HG03442 (cell line): ENCODE measurements around the gene KRT73.
"Not testable (repeated sequence)": the region's sequence is repeated elsewhere in the genome, so short reads cannot be mapped to it uniquely, and the experiment has no call there.

Experiments used
- ATAC-seq: cut with Tn5 transposase; IDR thresholded peaks from one replicate; pipeline ENCODE4 v1.9.1; 2021; ENCODE audit warnings: mild to moderate bottlenecking, moderate library complexity; ENCODE audit not compliant: unreplicated experiment

The KRT73 gene

DNA sequence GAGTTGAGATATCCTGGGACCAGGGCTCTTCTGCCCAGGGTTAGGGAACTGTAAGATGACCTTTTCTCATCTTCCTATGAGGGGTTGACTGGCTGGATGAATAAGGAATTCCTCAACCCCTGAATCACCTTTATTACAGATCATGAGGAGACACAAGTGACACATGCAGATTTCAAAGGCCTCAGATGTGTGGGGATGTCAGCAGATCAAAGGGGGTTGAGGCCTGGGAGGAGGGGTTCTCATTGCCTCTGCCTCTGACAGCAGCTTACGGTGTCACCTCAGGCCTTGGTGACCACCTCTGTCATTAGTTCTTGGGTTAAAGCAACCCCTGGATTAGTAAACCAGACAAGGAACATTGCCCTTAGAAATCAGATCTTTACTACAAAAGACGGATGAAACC lies 15.0 kb downstream of the KRT73 start:
- no peak for ATAC-seq

DNA sequence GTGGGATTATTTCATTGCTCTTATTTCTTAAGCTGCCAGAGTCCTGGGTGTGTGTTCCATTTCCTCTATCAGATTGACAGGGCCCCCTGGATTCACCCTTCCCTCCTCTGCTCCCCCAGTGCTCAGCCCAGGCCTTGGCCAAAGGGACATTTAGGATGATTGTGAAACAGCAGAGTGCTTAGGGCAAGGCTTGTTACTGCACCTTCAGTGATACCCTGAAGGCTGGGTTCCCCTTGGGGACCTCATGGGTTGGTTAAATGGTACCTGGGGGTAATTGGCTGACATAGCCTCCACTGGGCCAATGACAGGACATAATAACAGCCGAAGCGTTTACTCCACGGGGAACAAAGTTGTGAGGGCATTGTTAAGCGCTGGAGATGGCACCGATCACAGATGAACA lies 15.8 kb downstream of the KRT73 start:
- no peak for ATAC-seq

DNA sequence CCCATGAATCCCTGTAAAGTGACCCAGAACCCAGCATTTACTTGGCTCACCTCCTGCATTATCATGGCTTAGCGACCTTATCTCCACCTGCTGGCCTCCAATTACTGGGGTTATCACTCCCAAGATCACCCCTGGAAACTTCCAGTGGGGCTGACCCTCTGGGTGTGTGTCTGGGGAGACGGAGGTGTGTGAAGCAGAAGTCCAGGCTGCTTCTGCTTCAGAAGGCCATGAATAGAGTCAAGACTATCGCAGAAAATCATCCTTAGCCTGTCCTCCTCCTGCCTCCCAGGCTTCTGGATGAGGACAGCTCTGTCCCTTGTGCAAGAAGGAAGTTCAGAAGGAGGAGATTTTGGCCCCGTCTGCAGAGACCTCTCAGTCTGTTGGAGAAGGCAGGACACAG lies 16.7 kb downstream of the KRT73 start:
- ATAC-seq, result no peak

DNA sequence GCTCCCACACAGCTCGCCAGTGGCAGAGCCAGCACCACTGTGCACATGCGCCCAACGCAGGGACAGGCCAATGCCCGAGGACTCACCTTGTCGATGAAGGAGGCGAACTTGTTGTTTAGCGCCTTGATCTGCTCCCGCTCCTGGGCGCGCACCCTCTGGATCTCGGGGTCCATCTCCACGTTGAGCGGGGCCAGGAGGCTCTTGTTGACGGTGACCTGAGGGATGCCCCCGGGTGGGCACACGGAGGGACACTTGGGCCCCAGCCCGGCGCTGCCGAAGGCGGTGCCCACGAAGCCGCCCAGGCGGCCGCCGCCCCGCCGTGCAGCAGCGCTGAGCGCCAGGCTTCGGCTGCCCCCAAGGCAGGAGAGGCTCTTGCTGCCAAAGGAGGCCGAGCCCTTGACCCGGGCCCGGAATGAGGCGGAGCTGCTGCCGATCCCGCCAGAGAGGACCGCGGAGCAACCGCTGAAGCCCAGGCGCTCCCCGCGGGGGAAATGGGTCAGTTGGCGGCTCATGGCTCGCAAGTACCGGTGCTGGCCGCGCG lies 17.3 kb downstream of the KRT73 start, which contains the start of gene KRT72:
Gene KRT72 (minus strand): TSS at position 523 of the 541 bp plus-strand sequence. CDS start 11 bp downstream, at position 512.
- no peak for ATAC-seq

DNA sequence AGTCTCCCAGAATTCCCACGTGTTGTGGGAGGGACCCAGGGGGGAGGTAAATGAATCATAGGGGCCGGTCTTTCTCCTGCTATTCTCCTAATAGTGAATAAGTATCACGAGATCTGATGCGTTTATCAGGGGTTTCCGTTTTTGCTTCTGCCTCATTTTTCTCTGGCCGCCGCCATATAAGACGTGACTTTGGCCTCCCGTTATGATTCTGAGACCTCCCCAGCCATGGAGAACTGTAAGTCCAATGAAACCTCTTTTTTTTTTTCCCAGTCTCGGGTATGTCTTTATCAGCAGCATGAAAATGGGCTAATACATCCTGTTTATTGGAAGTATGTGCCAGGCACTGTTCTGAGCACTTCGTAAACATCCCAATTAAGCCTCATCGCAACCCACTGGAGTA lies 17.9 kb downstream of the KRT73 start:
- no peak for ATAC-seq

DNA sequence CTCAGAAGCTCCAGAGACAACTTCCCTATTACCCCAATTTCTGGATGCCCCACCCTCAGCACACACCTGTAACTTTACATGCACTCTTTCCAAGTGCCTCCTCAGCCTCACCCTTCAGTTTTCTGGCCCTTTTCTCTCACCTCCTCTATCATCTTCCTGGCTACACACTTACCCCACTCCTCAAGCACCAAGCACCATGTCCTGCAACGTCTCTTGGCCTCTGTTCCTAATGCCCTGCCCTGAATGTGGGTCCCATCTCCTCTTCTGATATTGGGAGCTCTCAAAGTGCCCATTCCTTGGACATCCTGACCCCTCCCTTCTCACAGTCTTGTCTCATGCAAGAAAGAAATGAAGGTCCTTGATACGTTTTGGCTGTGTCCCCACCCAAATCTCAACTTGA lies 18.3 kb downstream of the KRT73 start:
- ATAC-seq, result no peak

DNA sequence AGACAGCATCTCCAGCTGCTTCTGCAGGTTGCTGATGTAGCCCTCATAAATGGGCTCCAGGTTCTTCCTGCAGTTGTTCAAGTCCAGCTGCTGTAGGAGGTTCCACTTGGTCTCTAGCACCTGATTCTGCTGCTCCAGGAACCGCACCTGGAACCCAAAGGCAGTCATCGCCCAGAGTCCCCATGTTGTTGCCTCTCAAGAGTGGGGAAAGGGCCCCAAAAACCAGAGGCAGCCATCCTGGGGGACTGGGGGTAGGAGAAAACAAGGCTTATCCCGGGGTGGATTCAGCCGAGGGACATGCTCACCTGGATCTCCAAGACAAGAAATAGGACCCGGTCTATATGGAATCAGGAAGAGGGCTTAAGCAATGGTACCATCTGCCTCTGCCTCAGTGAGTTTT lies 19.4 kb downstream of the KRT73 start:
- no peak for ATAC-seq

DNA sequence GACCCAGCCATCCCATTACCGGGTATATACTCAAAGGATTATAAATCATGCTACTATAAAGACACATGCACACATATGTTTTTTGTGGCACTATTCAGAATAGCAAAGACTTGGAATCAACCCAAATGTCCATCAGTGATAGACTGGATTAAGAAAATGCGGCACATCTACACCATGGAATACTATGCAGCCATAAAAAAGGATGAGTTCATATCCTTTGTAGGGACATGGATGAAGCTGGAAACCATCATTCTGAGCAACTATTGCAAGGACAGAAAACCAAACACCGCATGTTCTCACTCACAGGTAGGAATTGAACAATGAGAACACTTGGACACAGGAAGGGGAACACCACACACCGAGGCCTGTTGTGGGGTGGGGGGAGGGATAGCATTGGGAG lies 24.1 kb downstream of the KRT73 start:
- not testable (repeated sequence) for ATAC-seq

DNA sequence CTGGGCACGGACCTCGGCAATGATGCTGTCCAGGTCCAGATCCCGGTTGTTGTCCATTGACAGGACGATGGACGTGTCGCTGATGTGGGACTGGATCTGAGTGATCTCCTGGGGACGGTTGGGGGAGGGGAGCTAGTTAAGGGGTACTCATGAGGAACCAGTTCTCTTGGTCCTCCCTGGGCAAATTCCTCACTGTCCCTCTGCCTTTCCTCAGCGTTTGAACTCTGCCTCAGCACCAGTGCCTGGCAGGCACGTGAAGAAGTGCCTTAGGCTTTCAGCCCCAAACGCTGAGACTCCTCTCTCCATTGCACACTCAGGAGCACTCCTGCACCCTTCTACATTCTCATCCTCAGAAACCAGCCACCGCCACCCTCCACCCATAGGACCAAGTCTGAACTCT lies 26.8 kb downstream of the KRT73 start:
- ATAC-seq, result no peak

DNA sequence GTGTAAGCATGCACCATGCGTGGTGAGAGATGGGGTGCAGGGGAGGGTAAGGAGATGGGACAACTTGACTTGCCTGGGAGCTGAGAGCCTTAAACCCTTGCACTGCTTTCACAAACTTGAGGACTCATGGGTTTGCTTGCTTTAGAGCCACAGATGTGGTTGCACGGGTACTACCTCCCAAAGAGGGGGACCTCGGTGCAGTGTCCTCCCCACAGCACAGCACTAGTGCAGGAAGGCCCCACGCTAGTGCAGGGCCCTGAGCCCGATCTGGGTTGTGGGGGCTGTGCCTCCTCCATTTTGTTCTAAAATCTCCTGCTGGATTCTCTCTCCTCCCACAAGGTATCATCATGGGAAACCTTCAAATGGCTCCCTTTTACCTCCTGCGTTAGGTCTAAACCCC lies 28.3 kb downstream of the KRT73 start:
- ATAC-seq, result no peak

DNA sequence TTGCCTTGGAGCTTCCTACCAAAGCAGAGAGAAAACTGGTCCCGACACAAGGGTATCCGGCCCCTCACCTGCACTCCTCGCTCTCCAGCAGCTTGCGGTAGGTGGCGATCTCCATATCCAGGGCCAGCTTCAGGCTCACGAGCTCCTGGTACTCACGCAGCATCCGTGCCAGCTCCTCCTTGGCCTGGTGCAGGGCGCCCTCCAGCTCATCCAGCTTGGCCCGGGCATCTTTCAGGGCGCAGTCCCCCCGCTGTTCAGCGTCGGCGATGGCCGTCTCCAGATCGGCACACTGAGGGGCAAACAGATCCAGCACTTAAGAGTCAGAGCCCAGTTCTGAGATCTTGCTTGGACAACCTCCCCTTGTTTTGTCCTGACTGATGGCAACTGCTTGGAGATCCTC lies 30.8 kb downstream of the KRT73 start:
- no peak for ATAC-seq

DNA sequence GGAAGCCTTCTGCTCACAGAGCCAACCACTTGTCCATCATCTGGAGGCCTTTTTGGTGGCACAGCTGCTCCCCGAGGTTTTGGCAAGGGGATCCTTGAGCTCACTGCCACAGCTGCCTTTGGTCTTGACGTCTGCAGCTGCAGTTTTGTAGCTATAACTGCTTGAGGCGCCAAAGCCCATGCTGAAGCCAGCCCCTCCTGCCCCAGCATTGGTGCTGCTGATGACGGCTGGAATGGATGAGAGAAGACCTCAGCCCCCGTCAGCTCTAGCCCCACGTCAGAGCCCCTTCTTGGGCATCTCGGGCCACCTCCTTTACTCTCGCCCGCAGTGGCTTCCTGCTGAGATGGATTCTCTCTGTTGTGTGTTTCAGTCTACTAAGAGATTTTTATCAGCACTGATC lies 32.4 kb downstream of the KRT73 start:
- ATAC-seq, result no peak

DNA sequence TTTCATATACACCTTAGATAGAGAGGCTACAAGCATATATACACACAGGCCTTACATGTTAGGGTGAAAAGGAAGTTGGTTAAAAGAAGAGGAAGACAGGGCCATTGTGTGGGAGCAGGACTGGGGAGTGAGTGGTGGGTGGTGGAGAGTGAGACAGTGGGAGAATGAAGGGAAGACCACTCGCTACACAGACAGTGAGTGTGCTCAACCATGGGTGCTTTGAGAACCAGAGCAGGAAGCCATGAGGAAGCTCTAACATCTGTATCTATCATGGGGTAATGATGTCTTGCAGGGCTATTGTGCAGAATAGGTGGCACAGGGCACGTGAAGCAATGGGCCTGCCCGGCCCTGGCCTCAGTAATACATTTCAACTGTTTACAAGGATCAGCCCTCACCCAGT lies 33.3 kb downstream of the KRT73 start:
- no peak for ATAC-seq

DNA sequence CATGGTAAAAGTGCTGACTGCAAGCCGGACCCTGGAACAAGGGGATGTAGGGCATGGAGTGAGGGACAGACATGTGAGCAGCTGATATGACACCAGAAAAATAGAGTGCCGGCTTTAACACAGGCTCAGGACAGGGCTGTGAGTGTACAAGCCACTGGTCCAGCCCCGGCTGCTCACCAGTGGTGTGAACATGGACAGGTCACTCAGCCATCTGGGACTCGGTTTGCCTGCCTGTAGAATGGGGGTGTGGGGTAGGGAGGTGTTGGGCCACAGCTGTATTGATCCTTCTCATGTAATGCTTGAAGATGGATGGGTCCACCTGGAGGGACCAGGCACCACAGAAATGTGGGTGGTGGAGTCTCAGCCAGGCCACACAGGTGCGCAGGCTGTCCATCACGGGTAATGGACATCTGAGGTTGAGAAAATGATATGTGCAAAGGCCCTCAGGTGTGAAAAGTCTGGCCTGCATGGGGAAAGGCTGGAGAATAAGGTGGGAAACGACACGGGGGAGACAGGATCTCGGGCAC lies 34.1 kb downstream of the KRT73 start:
- no peak for ATAC-seq

DNA sequence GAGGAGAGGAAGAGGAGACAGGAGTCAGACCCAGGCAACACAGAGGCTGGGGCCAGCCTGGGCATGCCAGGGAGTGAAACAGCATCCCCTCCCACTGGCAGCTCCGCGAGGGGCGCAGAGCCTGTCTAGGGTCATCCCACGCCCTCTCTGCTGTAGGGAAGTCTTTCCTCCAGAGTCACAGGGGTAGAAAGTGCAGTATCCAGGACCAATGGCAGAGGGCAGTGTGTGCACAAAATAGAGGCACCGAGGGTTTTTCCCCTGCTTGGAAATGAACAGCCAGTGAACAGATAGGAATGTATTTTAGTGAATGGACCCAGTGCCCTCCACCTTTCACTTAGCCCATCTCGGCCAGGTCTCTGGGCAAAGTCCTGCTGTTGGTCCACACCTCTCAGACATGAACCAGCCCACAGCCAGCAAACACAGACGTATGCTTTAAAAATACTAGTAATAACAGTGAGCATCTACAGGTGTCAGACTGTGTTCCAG lies 35.3 kb downstream of the KRT73 start:
- ATAC-seq, result no peak

DNA sequence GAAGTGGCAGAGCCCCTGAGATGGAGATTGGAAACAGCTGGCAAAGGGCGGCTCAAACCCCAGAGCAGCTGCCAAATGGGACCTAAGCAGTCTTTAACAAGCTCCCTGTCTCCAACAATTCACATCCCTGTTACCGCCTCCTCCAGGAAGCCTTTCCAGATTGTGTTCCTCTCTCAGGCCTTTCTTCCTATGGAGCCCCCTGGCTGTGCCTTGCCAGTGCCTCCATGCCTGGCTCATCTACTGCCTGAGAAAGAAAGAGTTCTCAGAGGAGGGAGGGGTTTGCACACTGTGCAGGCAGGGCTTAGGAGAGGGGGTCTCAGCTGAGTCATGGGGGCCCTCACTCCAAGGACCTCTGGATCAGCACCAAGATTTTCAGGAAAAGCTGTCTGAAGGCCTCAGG lies 35.9 kb downstream of the KRT73 start:
- no peak for ATAC-seq

DNA sequence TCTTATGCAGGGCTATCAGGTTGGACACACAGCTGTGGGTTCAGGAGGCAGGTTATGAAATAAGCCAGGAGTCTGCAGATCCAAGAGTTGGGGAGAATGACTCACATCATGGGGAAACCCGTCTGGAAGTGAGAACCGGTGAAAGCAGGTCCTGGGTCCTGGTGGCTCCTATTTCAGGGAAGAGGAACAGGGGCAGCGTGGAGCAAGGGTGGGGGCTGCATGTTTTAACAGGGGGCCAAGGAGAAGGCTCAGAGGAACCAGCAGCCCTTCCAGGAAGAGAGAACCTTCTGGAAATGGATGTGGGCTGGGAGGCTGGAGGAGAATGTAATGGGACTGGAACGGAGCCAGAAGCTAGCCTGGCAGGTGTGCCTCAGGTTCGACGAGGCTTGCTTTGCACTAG lies 36.9 kb downstream of the KRT73 start:
- ATAC-seq, result no peak

DNA sequence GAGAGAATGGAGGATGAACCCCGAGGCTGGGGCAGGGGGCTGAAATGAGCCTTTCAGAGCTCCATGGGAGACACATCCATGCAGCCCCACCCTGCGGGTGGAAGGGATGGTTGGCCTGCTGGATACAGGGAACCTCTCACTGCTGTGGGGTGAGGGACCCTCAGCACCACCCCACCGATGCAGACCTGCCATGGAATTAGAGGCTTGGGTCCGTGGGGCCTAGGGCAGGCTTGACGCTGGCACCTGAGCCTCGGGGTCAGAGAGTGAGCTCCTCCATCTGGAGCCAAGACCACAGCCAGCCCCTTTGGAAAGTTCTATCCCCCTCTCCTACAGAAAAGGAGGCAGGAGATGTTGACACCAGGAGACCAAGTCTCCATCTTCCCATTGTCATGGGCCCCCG lies 37.3 kb downstream of the KRT73 start:
- ATAC-seq, result no peak

DNA sequence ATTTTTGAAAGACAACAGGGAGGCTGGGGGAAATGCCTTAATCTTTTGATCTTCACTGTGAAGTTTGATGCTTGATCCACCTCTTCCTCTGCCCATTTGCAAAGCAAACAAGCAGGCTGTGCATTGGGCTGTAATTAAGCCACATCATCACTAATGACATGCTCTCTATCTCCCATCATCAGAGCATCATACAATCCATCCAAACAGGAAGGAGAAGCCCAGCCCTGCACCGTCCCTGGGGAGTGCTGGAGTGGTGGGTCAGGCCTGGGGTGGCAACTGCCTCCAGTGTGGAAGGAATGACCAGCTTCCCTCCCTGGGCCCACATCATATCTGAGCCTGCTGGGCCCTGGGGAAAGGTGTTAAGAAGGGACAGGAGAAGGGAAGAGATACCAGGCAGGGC lies 37.9 kb downstream of the KRT73 start:
- no peak for ATAC-seq

DNA sequence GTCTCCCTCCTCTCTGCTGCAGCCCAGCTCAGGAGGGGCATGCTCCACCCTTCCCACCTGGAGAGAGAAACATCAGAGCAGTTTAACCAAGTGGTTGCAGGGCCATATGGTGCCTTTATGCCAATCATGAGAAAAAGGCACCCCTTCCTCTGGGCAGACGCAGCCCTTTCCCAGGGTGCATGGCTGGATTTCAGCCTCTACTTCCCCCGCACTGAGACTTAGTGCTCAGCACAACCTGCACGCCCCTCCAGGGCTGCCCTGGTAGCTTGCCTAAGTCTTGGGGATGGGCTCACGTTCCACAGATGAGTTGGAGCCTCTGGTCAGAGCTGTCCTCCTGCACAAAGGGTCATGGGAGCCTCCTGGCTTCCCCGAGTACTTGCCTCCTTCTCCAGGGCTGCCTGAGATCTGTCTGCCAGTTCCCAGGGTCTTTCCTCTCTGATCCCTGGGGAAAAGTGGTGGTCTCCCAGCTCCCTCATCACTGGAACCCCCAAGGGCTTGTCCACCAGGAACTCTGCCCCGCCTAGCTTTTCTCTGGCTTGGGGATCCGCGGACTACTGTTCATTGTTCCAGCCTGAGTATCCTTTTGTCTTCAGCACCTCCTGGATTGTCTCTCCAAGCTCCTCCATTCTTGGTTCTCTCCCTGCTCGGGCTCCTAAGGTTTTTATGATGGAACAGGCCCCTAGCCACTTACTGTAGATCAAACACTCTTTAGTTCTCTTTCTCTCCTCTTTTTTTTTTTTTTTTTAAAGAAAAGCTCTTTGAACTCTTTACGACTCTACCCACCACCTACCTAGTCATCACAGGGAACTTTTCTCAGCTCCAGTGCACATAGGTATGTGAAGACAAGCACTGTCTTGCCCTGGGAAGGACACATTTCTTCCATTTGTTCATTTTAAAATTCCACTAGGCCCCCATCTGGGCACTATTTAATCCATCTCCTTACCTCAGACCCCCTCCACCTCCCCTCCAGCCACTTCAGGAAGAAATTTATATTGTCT lies 38.6 kb downstream of the KRT73 start:
- no peak for ATAC-seq

DNA sequence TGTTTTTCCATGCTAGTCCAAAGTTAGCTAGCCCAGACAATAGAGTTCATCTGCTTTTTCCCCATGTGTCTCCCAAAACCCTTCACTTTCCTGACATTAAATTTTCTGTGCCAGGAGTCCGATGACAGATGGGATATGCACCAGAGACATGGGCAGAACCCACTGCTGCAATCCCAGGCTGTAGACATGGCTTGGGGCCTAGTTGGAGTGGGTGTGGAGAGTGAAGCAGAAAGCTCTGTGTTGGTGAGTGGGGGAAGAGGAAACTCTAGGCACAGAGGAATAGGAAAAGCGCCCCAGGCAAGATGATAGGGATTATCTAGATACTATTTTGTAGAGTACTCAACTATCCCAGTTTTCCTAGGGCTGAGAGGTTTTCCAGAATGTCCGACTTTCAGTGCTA lies 39.9 kb downstream of the KRT73 start:
- no peak for ATAC-seq

DNA sequence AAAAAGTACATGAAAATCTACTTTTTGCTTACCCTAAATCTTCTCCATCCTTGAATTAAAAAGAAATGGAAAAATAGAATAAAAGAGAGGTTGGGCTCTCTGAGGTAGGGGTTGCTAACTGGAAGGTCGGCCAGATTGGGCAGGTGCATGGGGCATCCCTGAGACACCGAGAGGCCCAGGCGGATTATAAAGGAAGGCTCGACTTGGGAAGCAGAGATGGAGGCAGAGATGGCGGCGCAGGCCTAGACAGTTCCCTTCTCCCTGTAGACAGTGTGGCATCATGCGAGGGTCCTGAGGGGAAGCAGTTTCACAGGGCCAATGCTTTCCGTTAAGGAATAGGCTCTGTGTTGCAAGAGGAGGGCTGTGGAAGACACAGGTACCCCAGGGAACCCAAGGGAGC lies 41.0 kb downstream of the KRT73 start:
- no peak for ATAC-seq
